A673 (cell line): ENCODE results near the gene CDK2AP2. TPM values are rescaled to one million over a fixed set of nuclear protein-coding genes. Genes with fewer than 3 reads are reported as not detected.

ENCODE experiments used
- BruUV-seq: library from RNA; stranded (reverse); fragments of 400-500 nt; replicated peaks from 2 replicates; lab custom pipeline; 2021; lab: Mats Ljungman, UMichigan
- CTCF ChIA-PET: fragments of 300-600 bp; sonication (Branson Sonifier 250); formaldehyde crosslinking; loops from one replicate; lab custom pipeline; 2022; ENCODE audit warnings: antibody characterized with exemption; lab: Charles Lee
- POLR2A ChIA-PET: fragments of 300-600 bp; sonication (Branson Sonifier 250); formaldehyde crosslinking; loops from one replicate; lab custom pipeline; 2022; ENCODE audit warnings: antibody characterized with exemption; ENCODE audit not compliant: low non-redundant PET; lab: Charles Lee
- DNase-seq: peaks from one replicate; pipeline ENCODE4 v3.0.0-alpha.2; 2015; ENCODE audit warnings: low spot score
- H3K27ac ChIP-seq: fragments of 200-600 bp; sonication (generic); 2 replicates; pipeline ENCODE4 v1.5.1; 2016; ENCODE audit warnings: mixed run types, low read depth, mild to moderate bottlenecking, mixed read lengths, antibody characterized with exemption, low read length; ENCODE audit not compliant: poor library complexity, severe bottlenecking
- H3K27me3 ChIP-seq: fragments of 200-600 bp; sonication (generic); replicated peaks from 2 replicates; pipeline ENCODE4 v1.6.1; 2017; ENCODE audit warnings: mixed run types, low read depth, mild to moderate bottlenecking, mixed read lengths, antibody characterized with exemption, low read length; ENCODE audit not compliant: insufficient read depth, poor library complexity
- H3K36me3 ChIP-seq: fragments of 200-600 bp; sonication (generic); 2 replicates; pipeline ENCODE4 v1.6.1; 2016; ENCODE audit warnings: mixed run types, mild to moderate bottlenecking, mixed read lengths, antibody characterized with exemption, low read length; ENCODE audit not compliant: insufficient read depth, poor library complexity, severe bottlenecking
- H3K4me1 ChIP-seq: fragments of 200-600 bp; sonication (generic); 2 replicates; pipeline ENCODE4 v1.6.1; 2017; ENCODE audit warnings: mixed run types, mild to moderate bottlenecking, mixed read lengths, antibody characterized with exemption, low read length; ENCODE audit not compliant: insufficient read depth, poor library complexity, severe bottlenecking
- H3K4me3 ChIP-seq: fragments of 200-600 bp; sonication (generic); 2 replicates; pipeline ENCODE4 v1.5.1; 2016; ENCODE audit warnings: low read depth, mixed run types, mild to moderate bottlenecking, mixed read lengths, low read length; ENCODE audit not compliant: poor library complexity, severe bottlenecking
- H3K9me3 ChIP-seq: fragments of 200-600 bp; sonication (generic); 2 replicates; pipeline ENCODE4 v1.6.1; 2016; ENCODE audit warnings: mixed run types, low read depth, mild to moderate bottlenecking, mixed read lengths, antibody characterized with exemption, low read length; ENCODE audit not compliant: poor library complexity, severe bottlenecking
- EZH2 ChIP-seq: fragments of 200-600 bp; sonication (generic); IDR thresholded peaks from 2 replicates; pipeline ENCODE4 v1.6.1; 2017; ENCODE audit warnings: borderline replicate concordance, low read depth, mild to moderate bottlenecking, mixed read lengths, antibody characterized with exemption, low read length; ENCODE audit not compliant: poor library complexity, severe bottlenecking
- intact Hi-C: fragments of 100-400 bp; cut with micrococcal nuclease; formaldehyde crosslinking; loops from one replicate; pipeline ENCODE4 v1.10.0; 2022; ENCODE audit not compliant: unreplicated experiment
- total RNA-seq: library from RNA; stranded (reverse); gene quantifications from 2 replicates; pipeline ENCODE4 v1.2.3, GENCODE V29; 2021
- TF ChIP-seq, protein P1 (sequence below): fragments of 300-800, 200-600 bp; sonication (generic); conservative IDR thresholded peaks from 2 replicates; pipeline ENCODE4 v1.5.1; 2017; ENCODE audit warnings: low read depth, mild to moderate bottlenecking, antibody characterized with exemption, low read length, moderate library complexity, mixed read lengths

Gene CDK2AP2
- total RNA-seq, 1 experiment from 2014 or later: 48.1 TPM

DNA sequence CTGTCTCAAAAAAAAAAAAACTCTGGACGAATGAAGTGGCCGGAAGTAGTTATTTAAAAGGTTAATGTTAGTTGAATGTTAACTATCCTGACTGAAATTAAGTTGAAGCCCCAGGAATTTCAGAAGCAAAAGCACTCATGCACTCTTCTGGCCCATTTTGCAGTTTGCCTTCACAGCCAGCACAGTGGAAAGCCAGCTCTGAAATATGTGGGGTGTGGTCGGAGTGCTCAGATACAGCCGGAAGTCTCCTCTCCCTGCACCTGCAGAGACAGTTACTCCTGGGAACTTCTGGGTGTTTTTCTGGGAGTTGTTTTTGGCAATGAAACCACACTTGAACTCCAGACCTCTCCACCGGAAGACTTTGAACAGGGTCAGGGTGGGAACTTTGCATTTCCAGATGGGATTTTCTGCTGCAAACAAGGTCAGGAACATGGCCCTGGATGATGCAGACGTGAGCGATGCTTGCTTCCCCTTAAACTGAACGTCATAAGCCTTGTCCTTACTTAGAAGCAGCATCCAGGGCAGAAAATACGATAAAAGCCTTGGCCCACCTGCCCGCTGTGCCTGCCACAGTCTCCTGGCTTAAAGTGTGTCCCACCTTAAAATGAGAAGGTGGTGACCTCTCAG is 36.8 kb upstream of the CDK2AP2 start:
- BruUV-seq: no TSS peak
- Histone ChIP-seq H3K9me3 (no peaks in the 10 kb centered on the region), H3K36me3 (no peaks in the 10 kb centered on the region), H3K4me1 (no peaks in the 10 kb centered on the region), H3K4me3 (no peak overlapping the region), H3K27me3 (no peaks in the 10 kb centered on the region), H3K27ac (no peak overlapping the region)
- TF ChIP-seq, protein P1, sequence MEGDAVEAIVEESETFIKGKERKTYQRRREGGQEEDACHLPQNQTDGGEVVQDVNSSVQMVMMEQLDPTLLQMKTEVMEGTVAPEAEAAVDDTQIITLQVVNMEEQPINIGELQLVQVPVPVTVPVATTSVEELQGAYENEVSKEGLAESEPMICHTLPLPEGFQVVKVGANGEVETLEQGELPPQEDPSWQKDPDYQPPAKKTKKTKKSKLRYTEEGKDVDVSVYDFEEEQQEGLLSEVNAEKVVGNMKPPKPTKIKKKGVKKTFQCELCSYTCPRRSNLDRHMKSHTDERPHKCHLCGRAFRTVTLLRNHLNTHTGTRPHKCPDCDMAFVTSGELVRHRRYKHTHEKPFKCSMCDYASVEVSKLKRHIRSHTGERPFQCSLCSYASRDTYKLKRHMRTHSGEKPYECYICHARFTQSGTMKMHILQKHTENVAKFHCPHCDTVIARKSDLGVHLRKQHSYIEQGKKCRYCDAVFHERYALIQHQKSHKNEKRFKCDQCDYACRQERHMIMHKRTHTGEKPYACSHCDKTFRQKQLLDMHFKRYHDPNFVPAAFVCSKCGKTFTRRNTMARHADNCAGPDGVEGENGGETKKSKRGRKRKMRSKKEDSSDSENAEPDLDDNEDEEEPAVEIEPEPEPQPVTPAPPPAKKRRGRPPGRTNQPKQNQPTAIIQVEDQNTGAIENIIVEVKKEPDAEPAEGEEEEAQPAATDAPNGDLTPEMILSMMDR: no peak
- TF ChIP-seq EZH2: no peak
- intact Hi-C loops: no loop called here
- no peak for DNase-seq
- POLR2A ChIA-PET: no interaction called here
- CTCF ChIA-PET: interaction anchor here (0.6 kb wide), 1 partner anchor 25 kb away, joined by 4 read pairs; no protein-coding TSS in a partner anchor

DNA sequence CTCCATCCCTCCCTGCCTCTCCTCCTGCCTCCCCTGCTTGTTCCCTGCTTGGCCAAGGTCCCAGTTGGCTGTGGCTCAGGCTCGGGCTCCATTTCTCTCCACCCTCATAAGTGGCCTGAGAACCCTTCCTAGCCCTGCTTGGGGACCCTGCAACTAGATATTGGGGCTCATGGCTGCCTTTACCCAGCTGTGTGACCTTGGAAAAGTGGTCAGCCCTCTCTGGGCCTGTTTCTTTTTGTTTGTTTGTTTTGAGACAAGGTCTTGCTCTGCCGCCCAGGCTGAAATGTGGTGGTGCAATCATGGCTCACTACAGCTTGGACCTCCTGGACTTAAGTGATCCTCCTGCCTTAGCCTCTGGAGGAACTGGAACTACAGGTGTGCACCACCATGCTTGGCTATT is 35.6 kb upstream of the CDK2AP2 start:
- BruUV-seq: no TSS peak
- H3K9me3 ChIP-seq: no peaks in the 10 kb centered on the region
- TF ChIP-seq, protein P1: no peak
- no peak for TF ChIP-seq EZH2
- no peaks in the 10 kb centered on the region for H3K4me1 ChIP-seq
- intact Hi-C loops: no loop called here
- ChIA-PET POLR2A (no interaction called here), CTCF (no interaction called here)
- no peak overlapping the region for H3K27ac ChIP-seq
- no peaks in the 10 kb centered on the region for H3K36me3 ChIP-seq
- no peak for DNase-seq
- H3K4me3 ChIP-seq: no peak overlapping the region
- H3K27me3 ChIP-seq: no peaks in the 10 kb centered on the region

DNA sequence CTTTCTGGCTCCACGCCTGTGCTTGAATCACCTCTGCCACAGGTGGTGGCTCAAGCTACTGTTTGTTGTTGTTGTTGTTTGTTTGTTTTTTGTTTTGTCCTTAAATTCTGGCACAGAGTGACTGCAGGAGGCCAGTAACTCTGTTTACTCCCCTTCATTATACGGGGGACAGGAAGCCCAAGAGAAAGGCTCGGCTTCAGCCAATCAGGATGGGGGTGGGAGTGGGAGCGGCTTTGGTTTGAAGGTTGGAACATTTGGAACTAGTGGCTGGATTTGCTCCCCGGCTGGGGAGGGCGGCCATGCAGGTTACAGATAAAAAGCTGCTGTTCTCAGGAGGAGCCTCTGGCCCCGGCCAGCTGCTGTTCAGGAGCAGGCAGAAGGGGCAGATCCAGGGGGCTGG is 35.0 kb upstream of the CDK2AP2 start:
- ChIA-PET POLR2A (no interaction called here), CTCF (no interaction called here)
- no peak overlapping the region for H3K27ac ChIP-seq
- no peaks in the 10 kb centered on the region for H3K4me1 ChIP-seq
- H3K36me3 ChIP-seq: no peaks in the 10 kb centered on the region
- DNase-seq: no peak
- intact Hi-C loops: no loop called here
- no peaks in the 10 kb centered on the region for H3K9me3 ChIP-seq
- H3K27me3 ChIP-seq: no peaks in the 10 kb centered on the region
- H3K4me3 ChIP-seq: no peak overlapping the region
- no TSS peak for BruUV-seq
- TF ChIP-seq, protein P1: no peak
- TF ChIP-seq EZH2: no peak
